HT1080 (cell line): Measurements from ENCODE around the gene RNF220. TPM values are rescaled to one million over a fixed set of nuclear protein-coding genes. Genes with fewer than 3 reads are reported as not detected.

ENCODE experiments used
- DNase-seq: peaks from one replicate; pipeline ENCODE4 v3.0.0-alpha.2; 2015; ENCODE audit warnings: low read depth
- total RNA-seq: library from RNA; depleted of rRNA; stranded (reverse); fragments of >200 nt; shearing (Covaris generic); gene quantifications from 2 replicates; pipeline ENCODE4 v1.2.3, GENCODE V29; 2014

The RNF220 gene
- total RNA-seq, 1 experiment from 2014 or later, result 105 TPM

DNA sequence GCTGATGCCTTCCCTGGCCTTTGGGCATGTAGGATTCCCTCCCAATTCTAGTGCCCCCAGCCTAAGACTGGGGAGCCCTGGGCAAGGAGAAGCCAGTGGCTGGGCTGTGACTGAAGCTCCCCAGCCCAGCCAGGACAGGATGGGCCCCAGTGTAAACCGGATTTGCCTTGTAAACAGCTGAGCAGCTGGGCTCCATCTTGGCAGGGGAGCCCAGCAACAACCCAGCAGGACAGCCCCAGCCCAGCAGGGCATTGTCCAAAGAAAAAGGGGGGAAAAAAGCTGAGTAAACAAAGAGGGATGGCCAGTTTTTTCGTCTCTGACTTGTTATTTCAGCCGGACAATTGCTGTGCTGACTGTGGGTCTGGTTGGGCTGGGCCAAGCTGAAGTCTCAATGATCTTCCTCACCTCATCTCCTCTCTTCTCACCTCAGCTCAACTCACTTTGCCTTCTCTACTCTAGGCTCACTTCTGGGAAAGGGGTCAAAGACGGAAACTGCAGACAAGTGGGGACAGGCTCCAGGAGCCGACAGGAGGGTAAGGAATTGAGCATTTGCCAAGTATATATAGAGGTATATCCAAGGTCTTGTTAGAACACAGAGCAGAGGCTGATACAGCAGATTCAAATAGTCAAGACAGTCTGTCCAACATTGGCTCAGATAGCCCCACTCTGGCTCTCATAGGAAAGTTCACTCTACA, 171.5 kb downstream of the RNF220 start:
- no peak for DNase-seq

DNA sequence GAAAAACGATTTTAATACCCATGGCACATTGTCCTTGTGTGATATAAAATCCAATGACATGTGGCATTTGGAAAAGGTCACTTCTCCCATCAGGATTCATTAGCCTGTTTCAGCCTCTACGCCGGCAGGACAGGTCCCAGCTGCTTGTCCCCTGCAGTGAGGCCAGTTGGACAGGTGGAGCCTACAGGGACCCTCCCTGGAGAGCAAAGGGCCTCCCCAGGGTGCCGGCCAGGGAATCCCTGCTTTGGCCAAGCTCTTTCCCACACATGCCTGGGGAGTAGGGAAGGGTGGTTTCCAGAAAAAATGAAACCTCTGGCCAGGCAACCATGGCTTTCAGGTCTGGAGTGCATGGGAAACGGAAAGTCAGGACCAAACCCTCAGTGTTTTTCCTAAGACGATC, 176.2 kb downstream of the RNF220 start:
- no peak for DNase-seq

DNA sequence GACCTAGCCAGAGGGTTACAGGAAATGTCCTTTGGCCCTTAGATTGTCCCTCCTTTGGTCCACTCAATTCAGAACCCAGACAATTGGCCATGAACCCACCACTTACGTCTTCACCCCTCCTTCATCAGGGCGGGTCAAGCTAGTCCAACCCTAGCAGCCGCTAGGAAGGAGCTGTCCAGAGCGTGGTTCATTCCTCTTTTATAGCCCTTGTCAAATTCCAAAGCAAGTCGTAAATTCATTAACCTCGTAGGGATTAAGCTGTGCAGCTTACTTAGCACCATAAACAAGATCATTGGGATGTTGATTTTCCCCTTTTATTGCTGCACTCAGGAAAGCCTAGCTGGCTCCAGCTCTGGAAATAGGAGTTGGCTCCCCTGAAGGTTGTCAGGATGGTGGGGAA, 179.1 kb downstream of the RNF220 start:
- DNase-seq, result no peak

DNA sequence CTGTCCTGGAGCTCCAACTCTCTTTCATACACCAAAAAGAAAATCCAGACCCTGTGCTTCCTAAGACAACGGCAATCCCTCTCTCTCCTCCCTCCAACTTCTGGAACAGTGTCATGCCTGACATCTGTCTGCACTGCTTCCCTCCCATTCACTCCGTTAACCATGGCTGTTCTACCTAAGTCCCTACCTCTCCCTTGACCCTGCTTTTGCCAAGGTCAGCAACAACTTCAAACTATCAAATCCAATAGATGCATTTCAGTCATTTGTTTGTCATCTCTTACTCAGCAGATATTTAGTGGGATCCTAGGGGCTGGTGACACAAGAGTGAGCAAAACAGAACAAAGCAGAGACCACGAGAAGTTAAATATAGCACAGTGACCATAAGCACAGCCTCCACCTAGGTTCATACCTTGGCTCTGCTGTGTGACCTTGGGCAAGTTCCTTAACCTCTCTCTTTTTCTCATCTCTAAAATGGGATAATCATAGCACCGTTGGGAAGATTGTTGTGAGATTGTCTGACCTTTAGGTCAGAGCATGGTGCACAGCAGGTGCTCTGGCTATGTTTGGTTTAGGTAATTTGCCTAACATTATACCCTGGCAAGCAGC, 180.4 kb downstream of the RNF220 start:
- DNase-seq, result no peak

DNA sequence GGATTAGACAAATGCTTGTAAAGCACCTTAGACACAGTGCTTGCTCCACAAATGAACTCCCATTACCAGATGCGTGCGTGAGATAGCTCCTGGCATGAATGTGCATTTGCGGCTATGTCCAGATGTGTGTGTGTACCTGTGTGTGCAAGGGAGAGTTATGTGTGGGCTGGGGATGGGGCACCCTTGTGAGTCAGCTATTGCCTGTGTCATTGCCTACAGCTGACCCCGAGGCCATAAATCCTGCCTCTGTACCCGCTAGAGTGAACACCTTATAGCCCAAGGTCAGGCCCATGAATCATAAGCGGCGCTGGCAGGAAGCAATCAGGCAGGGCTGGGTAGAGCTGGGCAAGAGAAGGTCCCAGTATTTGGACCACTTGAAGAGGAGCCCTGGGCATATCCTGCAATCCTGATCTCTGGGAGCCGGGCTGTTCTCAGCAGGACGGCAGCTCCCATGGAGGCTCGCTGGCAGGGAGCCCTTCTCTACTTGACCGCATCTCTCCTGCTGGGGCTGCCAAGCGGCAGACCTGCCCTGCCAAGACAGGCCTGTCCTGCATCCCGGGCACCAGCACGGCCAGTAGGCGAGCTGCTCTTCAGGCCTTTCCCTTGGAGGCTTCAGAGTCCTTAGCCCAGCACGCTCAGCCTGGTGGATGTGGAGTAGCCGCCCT, 182.9 kb downstream of the RNF220 start:
- peak; percentile 21 for DNase-seq

DNA sequence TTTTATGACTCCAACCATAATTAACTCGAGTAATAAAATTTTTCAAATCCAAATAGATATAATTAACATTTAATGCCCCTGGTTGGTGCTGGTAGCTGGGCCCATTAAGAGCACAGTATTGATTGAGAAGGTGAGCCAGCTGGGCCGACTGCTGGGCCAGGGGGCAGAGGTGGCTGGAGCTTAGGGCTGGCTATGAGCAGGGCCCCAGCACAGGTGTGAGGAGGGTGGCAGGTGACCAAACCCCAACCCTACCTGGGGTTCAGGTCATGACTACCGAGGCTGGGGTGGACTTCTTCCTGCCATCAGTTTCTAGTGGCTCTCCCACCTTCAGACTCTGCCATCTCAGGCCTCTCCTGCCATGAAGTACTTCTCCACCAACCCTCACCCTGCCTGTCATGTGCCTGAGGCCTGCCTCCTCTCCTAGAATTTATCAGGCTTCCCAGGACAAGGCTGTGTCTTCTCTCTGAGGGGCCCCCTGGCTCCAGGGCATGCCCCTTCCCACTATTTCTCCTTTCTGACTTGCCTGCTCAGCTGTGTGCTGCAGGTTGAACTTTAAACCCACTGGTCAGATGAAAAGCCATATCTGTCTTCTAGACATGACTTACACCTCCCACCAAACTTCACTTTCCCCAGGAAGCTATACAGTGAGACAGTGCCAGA, 183.6 kb downstream of the RNF220 start:
- no peak for DNase-seq

DNA sequence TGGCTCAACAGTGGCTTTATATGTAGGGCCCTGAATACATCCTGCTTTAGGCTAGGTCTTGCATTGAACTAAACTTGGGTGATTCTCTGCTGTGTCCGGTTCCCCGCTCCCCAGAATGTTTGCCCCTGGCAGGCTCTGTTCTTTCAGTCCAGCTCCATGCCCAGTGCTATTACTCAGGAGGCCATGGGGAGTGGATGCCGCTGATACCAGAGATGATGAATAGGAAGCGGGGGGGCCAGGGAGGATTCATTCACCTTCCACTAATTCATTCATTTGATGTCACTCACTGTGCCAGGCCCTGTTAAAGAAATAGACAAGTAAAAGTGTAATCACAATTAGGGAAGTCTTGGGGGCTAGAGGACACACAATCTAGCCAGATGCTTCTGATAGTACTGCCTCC, 185.4 kb downstream of the RNF220 start:
- no peak for DNase-seq

DNA sequence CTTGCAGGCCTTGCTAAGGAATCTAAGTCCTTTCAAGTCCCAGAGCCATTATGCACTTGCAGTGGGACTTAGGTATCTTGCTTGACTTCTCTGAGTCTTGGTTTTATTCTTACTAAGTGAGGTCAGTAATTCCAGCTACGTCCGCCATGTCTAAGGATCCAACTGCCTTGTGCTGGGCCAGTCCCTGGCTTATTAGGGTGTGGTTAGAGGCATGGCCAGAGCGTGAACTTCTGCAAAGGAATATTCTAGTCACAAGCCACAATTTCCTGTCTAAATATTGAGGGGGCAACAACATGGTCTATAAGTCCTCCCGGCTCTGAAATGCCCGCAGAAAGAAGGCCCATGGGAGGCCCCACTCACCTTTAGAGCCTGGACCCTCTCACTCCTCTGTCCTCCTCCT, 186.3 kb downstream of the RNF220 start:
- DNase-seq, result no peak

DNA sequence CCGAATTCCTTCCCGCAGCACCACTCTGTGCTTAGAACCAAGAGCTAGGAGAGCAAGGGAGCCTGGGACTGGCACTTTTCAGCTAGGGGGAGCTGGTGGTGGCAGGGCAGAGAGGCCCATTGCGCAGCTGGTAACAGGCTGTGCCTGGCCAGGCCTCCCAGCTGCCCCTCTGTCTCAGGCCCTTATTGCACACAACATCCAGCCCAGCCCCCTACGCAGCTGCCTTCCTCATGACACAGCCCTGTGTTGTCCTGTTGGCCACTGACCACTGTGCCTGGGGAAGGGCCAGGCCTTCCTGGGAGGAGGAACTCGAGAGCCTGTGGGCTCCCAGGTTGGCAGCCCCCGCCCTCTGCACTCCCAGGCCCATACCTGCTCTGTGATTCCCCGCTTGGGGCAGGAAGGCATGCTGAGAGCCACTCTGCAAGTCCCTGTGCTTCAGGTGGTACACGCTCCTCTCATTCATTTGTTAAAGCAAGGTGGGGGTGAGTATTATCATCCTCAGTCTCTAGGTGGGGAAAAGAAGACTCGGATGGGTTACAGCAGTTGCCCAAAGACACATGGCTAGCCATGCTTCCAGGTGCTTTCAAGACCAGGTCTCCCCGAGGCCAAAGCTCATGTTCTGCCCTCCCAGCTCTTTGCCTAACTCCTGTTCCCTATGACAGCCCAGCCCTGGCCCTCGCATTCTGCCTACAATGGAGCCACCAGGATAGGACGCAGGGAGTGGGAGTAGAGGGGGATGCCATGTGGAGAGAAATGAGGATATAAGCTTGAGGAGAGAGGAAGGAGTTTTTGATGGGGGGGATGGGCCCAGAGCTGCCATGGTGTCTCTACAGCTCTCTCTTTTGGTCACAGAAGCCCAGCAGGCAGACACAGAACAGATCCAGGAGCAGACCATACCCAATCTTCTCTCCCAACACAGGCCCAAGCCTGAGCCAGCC, 187.4 kb downstream of the RNF220 start:
- DNase-seq, result no peak

DNA sequence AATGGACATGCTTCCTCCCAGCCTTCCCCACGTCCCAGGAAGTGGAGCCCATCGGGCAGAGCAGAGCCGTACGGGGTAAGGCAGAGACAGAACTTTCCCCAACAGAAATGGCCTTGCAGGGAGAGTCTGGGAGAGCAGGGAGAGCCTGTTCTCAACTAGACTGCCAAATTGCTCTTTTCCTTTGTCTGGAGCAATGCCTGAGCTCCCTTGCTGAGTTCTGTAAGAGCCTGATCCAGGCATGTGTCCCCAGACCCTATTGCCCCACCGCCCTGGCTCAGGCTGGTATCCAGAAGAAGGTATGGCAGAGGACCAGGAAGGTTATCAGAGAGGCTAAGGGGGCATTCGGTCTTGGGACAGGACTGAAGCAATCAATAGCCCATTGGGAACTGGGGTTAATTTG, 189.3 kb downstream of the RNF220 start:
- no peak for DNase-seq

DNA sequence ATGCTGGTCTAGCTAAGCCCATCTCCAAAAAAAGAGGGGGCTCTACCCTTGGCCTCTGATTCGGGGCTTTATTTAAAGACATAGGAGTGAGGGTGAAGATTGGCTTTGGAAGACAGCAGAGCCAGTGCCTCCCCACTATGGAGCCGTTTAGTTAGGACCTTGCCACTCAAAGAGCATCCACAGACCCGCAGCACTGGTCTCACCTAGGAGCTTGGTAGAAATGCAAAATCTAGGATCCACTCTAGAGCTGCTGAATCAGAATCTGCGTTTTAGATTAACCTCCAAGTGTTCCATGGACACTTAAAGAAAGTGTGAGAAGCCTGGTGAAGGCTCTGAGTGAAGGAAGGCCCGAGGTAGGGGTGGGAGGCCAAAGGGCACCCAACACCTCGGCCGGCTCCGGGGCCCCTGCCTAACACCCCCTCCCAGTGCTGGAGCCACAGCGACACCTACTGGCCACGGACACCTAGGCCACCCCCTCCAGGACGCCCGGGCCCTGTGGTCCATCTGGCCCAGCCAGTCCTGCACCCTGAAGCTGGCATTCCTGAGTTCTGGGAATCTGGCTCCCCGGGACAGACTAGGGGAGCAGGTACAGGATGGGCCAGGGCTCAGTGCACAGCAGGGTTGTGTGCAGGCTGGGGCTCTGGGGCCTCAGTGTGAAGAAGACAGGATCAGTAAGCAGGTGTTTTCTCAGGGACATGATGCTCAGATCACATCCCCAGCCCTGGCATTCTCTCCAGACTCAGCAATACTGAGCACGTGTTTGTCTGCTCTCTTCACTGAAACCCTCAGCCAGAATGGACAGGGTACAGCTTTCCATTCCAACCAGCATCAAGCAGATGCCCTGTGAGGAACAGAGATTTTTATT, 190.0 kb downstream of the RNF220 start:
- peak; percentile 51 for DNase-seq

DNA sequence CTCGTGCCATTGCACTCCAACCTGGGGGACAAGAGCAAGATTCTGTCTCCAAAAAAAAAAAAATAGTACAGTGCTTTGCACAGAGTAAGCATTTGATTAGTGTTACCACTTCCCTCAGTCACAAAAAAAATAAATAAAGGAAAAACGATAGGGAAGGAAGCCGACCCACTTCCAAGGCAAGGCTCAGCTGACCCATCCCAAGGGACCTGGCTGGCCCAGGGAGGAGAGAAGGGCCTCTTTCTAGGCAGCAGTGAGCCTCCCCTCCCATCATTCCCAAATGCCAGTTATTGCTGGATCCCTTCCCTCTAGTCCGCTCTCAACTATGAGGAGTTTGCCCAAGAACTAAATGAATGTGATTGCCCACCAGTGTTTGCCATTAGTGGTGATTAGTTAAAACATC, 191.5 kb downstream of the RNF220 start:
- no peak for DNase-seq

DNA sequence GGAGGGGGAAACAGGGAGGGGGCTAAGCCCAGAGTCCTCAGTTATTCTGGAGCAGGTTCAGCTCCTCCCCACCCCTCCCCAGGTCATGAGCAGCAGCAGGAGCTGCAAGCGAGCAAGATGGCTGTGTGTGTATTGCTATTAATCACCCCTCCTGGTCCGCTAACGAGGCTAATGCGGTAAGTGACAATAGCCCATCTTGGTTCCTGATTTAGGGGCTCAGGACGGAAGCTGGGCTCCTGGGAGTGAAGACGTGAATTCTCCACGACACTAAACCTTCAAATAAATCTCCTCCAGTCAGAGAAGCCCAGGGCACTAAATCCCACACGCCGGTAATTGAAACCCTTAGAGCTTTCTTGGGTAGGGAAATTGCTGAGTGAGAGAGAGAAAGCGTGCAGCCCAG, 193.1 kb downstream of the RNF220 start:
- DNase-seq, result no peak

DNA sequence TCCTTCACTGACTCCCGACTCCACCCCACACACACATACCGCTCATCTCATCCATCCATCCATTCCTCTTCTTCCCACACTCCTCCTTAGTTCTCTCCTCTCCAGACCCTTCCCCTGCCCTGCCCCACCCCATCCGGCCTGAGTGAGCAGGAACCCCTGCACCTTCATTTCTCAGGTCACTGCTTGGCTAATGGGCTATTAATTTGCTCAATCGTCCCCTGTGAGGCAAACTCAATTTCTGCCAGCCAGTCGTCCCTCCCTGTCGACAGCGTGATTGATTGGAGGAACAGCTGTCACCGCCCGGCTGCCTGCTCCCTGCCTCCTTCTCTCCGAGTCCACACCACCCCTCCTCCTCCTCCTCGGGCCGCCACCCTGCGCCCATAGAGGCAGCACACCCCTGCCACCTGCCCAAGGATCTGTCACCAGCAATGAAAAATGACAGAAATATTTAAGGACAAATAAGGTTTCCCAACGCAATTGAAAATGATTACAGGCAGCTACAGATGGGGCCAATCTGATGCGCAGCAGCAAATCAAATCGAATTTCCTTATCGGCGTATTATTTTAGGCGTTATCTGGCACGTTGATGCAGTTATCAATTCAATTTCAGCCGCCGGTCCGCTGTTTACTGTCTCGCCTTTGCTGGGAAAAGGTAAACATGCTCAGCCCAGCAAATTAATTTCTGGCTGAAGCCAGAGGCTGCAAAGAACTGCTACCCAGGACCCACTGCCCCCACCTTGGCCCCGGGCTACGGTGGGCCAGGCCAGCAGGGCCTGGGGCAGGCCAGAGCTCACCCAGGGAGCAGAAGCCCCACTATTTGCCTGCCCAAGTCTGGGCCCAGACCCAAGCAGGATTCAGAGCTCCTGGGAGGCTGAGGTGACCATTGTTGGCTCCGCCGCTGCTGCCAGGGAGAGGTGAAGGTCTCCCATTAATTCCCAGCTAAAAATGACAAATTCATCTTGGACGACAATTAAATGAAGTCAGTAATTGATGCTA, 197.9 kb downstream of the RNF220 start:
- DNase-seq, result no peak

DNA sequence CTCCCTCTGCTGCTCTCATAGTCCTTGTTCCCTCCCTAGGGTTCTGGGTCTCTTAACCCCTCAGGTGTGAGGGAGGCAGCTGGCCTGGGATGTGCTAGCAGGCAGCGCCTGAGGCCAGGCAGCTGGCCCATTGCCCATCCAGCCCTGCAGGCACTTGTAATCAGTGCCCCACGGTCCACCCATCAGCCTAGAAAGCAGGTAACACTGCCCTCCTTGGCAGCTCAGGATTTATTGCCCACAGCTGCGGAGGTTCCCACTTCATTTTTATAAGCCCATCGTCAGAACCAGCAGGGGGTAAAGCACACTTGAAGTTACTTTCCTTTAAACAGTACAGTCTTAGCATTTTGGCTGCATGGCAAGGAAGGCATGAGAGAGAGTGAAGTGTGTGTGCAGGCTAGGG, 198.7 kb downstream of the RNF220 start:
- DNase-seq, result no peak

DNA sequence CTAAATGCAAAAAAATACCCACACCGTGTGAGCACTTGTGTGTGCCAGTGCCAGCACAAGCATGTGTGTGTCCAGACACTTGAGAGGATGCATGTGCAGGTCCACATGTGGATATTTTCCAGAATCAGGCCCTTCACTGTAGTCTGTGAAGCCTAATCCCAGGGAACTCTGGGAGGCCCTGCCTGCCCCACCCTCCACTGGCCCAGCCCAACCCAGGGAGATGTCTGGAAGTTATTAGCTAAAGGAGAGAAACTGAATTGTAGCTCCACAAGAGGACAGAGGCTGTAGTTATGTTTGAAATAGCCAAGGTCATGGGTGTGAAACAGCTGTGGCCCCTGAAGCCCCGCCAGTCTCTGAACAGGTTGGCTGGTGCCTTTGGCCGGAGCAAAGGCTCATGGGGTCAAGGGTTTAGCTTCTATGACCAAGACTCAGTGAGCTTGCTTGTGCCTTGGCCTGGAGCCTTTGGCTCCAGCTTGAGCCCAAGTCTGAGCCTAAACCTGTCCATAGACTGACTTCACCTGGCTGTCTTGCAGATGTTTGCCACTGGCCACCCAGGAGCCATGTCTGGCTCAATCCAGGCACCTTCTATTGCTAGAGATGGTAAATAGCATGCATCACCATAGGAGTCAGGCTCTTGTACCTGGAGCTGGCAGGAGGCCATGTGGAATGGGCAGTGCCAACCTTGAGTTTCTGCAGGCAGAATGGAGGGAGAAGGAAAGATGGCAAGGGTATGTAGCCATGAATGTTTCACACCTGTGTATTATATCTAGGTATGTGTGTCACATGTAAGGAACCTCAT, 199.3 kb downstream of the RNF220 start:
- no peak for DNase-seq

DNA sequence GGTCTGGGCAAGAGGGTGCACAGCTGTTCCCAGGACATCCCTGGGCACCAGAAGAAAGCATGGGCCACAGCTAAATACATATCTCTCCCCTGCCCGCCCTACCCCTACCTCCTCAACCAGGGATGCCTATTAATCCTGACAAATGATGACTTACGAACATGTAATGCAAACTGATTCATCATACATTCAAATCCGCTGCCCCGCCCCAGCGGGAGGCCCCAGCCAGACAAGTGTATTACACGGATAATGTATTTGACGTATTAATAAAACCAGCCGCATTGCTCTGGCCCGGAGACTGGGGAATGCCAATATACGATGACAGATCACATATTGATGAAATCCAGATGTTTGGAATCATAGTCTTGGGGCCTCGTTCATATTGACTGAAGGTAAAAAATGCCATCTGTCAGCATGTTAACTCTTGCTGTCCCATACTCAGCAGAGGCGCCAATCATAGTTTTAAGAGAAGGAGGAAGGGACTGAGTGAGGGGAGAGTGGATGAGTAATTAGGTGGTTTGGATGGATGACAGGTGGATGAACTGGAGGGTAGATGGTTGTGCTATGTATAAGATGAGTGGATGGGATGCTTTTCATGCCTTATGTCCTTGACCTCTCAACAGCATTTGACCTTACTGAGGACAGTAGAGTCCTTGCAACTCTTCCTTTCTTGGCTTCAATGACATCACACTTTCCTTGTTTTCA, 201.0 kb downstream of the RNF220 start:
- peak; percentile 52 for DNase-seq
